H1 (cell line): ENCODE measurements around the gene CISH. TPM values are rescaled to one million over a fixed set of nuclear protein-coding genes. Genes with fewer than 3 reads are reported as not detected.

Experiments
- CBX5 ChIP-seq: fragments of 300-800, 300-1000 bp; sonication (generic); IDR thresholded peaks from 2 replicates; pipeline ENCODE4 v1.7.1; 2016; ENCODE audit warnings: antibody characterized with exemption, low read length, low read depth
- CHD7 ChIP-seq: fragments of 300-600 bp; sonication (generic); IDR thresholded peaks from 2 replicates; pipeline ENCODE4 v1.7.1; 2012; ENCODE audit warnings: low read length, moderate library complexity, mild to moderate bottlenecking, inconsistent platforms; ENCODE audit not compliant: insufficient replicate concordance
- CREB1 ChIP-seq: IDR thresholded peaks from 2 replicates; pipeline ENCODE4 v1.6.1; 2012; ENCODE audit warnings: inconsistent platforms
- EGR1 ChIP-seq: IDR thresholded peaks from 2 replicates; pipeline ENCODE4 v1.6.1; 2011; ENCODE audit warnings: low read depth, low read length, borderline replicate concordance
- KDM1A ChIP-seq: fragments of 200-600, 300-600 bp; sonication (generic); IDR thresholded peaks from 2 replicates; pipeline ENCODE4 v1.7.1; 2016; ENCODE audit warnings: mild to moderate bottlenecking, low read length, borderline replicate concordance
- NANOG ChIP-seq: IDR thresholded peaks from 2 replicates; pipeline ENCODE4 v1.6.1; 2011; ENCODE audit warnings: low read length, low read depth, mild to moderate bottlenecking, inconsistent platforms; ENCODE audit not compliant: insufficient read depth, poor library complexity, severe bottlenecking
- PHF8 ChIP-seq: fragments of 200-600 bp; sonication (generic); conservative IDR thresholded peaks from 2 replicates; pipeline ENCODE4 v1.7.1; 2012; ENCODE audit warnings: low read depth, mild to moderate bottlenecking, inconsistent platforms, low read length, moderate library complexity
- SUZ12 ChIP-seq: fragments of 200-600 bp; sonication (generic); IDR thresholded peaks from 2 replicates; pipeline ENCODE4 v1.6.1; 2012; ENCODE audit warnings: mild to moderate bottlenecking, inconsistent platforms, low read length, moderate library complexity, mixed read lengths
- TBP ChIP-seq: IDR thresholded peaks from 2 replicates; pipeline ENCODE4 v1.6.1; 2011; ENCODE audit warnings: low read depth, low read length, improper control_type of control experiment
- ZNF274 ChIP-seq: IDR thresholded peaks from 2 replicates; pipeline ENCODE4 v1.7.0; 2012; ENCODE audit warnings: low read length, borderline replicate concordance; ENCODE audit errors: extremely low read depth
- polyA plus RNA-seq, 7 experiments: library from polyadenylated mRNA; depleted of rRNA in 3 of 7; stranded (reverse) in 5 of 7; unstranded in 2 of 7; fragments of >200 nt in 5 of 7; fragments of 200-250 nt in 2 of 7; gene quantifications; 1 replicate in 5 of 7; 2 replicates in 1 of 7; 4 replicates in 1 of 7; pipeline versions ENCODE4 v1.2.1 to v1.2.3, GENCODE V29; 2011 to 2013; ENCODE audit warnings: missing spikeins in 2 of 7, mixed read lengths in 2 of 7
- total RNA-seq: library from RNA; stranded (reverse); fragmentation: NEBNext Ultra II Directional; extraction: Animal tissue kit (Norgen Biotek cat#: 25700); gene quantifications from 2 replicates; pipeline ENCODE4 v1.2.1, GENCODE V29; 2021

The CISH gene
- total and polyA plus RNA-seq, 2 of the 8 experiments (the other 6 are each of a cell fraction or from before 2014, with no cell fraction given) = 1.9 to 2.2 TPM

- TF ChIP-seq CHD7 (no peak), EGR1 (peak; percentile 30), CREB1 (peak; percentile 83), TBP (peak; percentile 89), NANOG (no peak), SUZ12 (no peak), KDM1A (no peak), CBX5 (no peak), PHF8 (peak; percentile 83), ZNF274 (no peak)
Observed at GRCh38 chr3:50568947-50569749, 42.4 kb downstream of the CISH start, which contains the start of gene HEMK1 (continued).
